Activated T-helper 2 cell treated with anti-CD3 and anti-CD28 coated beads, Interferon-gamma antibody, Interleukin-2, Interleukin-4, amounts not matched to agents 10 μg/mL and 5 μg/mL and 100 μg/mL, durations not matched to agents 14 hours and 24 hours and 36 hours (primary cell): Measurements from ENCODE around the gene HDAC4. TPM values are rescaled to one million over a fixed set of nuclear protein-coding genes. Genes with fewer than 3 reads are reported as not detected.
"Not testable (repeated sequence)": the region's sequence is repeated elsewhere in the genome, so short reads cannot be mapped to it uniquely, and the experiment has no call there.

Source experiments
- DNase-seq: peaks from one replicate; pipeline ENCODE4 v3.0.0; 2021; ENCODE audit warnings: low spot score
- H3K27ac Mint-ChIP-seq: one replicate; pipeline ENCODE4 v1.8.0; 2021; ENCODE audit warnings: mixed read lengths
- H3K27me3 Mint-ChIP-seq: one replicate; pipeline ENCODE4 v1.8.0; 2021; ENCODE audit warnings: low read depth, mixed read lengths
- H3K36me3 Mint-ChIP-seq: one replicate; pipeline ENCODE4 v1.8.0; 2021; ENCODE audit warnings: low read depth, mixed read lengths
- H3K4me1 Mint-ChIP-seq: one replicate; pipeline ENCODE4 v1.8.0; 2021; ENCODE audit warnings: low read depth, mixed read lengths
- H3K4me3 Mint-ChIP-seq: one replicate; pipeline ENCODE4 v1.8.0; 2021; ENCODE audit warnings: low read depth, mild to moderate bottlenecking, moderate library complexity, mixed read lengths
- H3K9me3 Mint-ChIP-seq: one replicate; pipeline ENCODE4 v1.8.0; 2021; ENCODE audit warnings: mixed read lengths
- intact Hi-C: fragments of 100-400 bp; cut with micrococcal nuclease; formaldehyde crosslinking; loops from one replicate; pipeline ENCODE4 v1.15.1; 2023
- total RNA-seq: library from RNA; stranded (reverse); gene quantifications from 2 replicates; pipeline ENCODE4 v1.2.3, GENCODE V29; 2022

HDAC4 gene
- total RNA-seq, 1 donor from 2014 or later, result 44.8 TPM

DNA sequence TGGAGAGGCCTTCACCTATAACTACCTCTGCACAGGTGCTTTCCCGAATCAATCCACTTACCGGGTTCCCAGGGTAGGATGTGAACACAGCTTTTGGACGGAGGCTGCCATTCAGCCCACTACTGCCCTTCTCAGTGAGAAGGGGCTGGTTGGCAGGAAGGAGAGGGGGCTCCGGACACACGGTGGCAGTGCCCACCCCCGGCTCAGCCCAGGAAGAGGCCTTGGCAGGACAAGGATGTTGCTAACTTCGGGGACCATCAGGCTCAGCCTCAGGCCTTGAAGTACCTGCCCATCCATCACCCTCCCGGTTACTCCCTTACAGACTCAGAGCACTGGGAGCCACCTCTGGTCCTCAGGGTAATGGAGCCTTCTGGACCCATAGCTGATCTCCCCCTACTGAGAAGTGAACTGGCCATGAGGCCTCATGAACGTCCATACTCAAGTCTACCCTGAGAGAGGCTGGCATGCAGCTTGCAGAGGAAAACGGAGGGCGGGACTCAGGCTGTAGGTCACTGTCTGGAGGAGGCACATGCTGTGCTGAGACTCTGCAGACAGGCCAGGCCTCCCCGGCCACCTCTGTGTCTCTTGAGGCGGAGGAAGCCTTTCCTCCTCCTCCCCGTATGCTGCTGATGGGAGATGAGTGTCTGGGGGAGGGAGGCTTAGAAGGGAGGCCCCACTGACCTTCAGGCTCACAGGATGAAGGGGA is 361.9 kb downstream of the HDAC4 start:
- no peaks in the 10 kb centered on the region for H3K4me1 Mint-ChIP-seq
- no peaks in the 10 kb centered on the region for H3K36me3 Mint-ChIP-seq
- peaks cover 3% of the 10 kb centered on the region for H3K27me3 Mint-ChIP-seq
- DNase-seq, result no peak
- no peaks in the 10 kb centered on the region for H3K9me3 Mint-ChIP-seq
- H3K27ac Mint-ChIP-seq, result no peak overlapping the region
- intact Hi-C loops, result loop anchor here (10.0 kb wide), 2 partner anchors 226 to 956 kb away; no protein-coding TSS in a partner anchor
- no peak overlapping the region for H3K4me3 Mint-ChIP-seq

DNA sequence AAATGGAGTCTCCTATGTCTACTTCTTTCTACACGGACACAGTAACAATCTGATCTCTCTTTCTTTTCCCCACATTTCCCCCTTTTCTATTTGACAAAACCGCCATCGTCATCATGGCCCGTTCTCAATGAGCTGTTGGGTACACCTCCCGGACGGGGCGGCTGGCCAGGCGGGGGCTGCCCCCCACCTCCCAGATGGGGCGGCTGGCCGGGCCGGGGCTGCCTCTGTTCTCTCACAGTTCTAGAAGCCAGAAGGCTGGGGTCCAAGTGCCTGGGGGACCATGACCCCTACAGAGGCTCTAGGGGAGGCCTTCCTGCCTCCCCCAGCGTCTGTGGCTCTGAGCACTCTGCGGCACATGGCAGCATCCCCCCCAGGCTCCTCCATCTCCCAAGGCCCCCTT is 362.5 kb downstream of the HDAC4 start:
- intact Hi-C loops, result loop anchor here (10.0 kb wide), 2 partner anchors 227 to 957 kb away; no protein-coding TSS in a partner anchor
- H3K9me3 Mint-ChIP-seq, H3K36me3 Mint-ChIP-seq, DNase-seq, H3K27me3 Mint-ChIP-seq, H3K4me1 Mint-ChIP-seq, H3K4me3 Mint-ChIP-seq, H3K27ac Mint-ChIP-seq: not testable (repeated sequence)

DNA sequence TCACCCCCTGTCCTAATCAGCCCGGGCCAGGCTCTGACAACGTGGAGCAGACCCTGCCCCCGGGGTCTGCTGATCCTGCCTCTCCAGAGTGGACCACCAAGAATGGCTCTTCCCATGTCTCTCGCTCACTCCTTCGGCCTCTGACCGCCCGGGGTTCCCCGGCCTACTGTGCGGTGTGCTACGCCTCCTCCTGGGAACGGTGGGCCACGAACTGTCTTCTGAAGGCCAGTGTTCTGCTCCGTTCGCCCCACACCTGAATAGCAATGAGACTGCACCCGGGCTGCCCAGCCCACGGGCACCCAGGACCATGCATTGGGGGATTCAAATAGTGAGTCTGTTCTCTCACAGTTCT is 363.3 kb downstream of the HDAC4 start:
- Mint-ChIP-seq H3K4me1 (no peaks in the 10 kb centered on the region), H3K36me3 (no peaks in the 10 kb centered on the region), H3K27me3 (peaks cover 9% of the 10 kb centered on the region), H3K9me3 (no peaks in the 10 kb centered on the region), H3K4me3 (no peak overlapping the region), H3K27ac (no peak overlapping the region)
- intact Hi-C loops, result loop anchor here (10.0 kb wide), 2 partner anchors 227 to 957 kb away; no protein-coding TSS in a partner anchor
- DNase-seq, result no peak

DNA sequence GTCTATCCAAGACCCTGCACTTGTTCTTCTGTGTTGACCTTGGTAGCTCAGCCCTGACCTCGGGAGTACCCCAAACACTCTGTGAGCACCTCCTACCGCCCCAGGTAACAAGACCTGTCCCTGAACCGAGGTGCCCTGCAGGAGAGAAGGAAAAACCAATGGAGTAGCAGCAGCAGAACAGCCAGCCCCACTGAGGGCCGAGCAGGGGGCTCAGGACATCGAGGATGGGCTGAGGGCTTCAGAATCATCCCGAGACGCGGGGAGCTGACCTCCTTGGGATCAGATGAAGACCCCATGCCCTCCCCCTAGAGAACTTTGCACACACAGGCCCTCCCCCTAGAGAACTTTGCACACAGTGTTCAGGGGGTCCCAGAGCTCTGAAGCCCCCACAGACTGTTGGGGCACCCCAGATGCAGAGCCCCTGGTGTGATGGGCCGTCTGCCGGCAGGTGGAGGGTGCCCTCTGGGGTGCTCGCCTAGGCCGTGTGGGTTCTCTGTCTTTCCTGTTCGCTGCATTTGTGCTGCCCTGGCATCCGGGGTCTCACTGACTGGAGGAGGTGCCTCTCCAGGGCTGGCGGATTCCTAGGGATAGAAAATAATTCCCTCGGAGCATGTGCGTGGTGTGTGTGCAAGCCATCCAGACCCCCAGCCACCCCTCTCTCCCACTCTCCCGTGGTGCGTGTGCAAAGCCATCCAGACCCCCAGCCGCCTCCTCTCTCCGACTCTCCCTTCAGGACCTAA is 363.8 kb downstream of the HDAC4 start:
- H3K9me3 Mint-ChIP-seq, result no peaks in the 10 kb centered on the region
- H3K4me3 Mint-ChIP-seq, result no peak overlapping the region
- peaks cover 13% of the 10 kb centered on the region for H3K27me3 Mint-ChIP-seq
- intact Hi-C loops, result loop anchor here (10.0 kb wide), 2 partner anchors 228 to 958 kb away; no protein-coding TSS in a partner anchor
- H3K36me3 Mint-ChIP-seq, result no peaks in the 10 kb centered on the region
- no peak overlapping the region for H3K27ac Mint-ChIP-seq
- no peak for DNase-seq
- no peaks in the 10 kb centered on the region for H3K4me1 Mint-ChIP-seq

- no peak for DNase-seq
- intact Hi-C loops, result loop anchor here (10.0 kb wide), 2 partner anchors 229 to 959 kb away; no protein-coding TSS in a partner anchor
- Mint-ChIP-seq H3K4me1 (no peaks in the 10 kb centered on the region), H3K9me3 (no peaks in the 10 kb centered on the region), H3K27me3 (peaks cover 21% of the 10 kb centered on the region), H3K27ac (no peak overlapping the region), H3K36me3 (no peaks in the 10 kb centered on the region), H3K4me3 (no peak overlapping the region)
Observed at GRCh38 chr2:239035997-239036731, 364.7 kb downstream of the HDAC4 start.

GRCh38 chr2:239035361-239035814 is 365.4 kb downstream of the HDAC4 start:
- Mint-ChIP-seq H3K27ac (no peak overlapping the region), H3K4me1 (no peaks in the 10 kb centered on the region), H3K9me3 (no peaks in the 10 kb centered on the region), H3K27me3 (peaks cover 21% of the 10 kb centered on the region), H3K36me3 (no peaks in the 10 kb centered on the region), H3K4me3 (no peak overlapping the region)
- intact Hi-C loops, result loop anchor here (10.0 kb wide), 2 partner anchors 229 to 959 kb away; no protein-coding TSS in a partner anchor
- peak; percentile 43 for DNase-seq

GRCh38 chr2:239034561-239035341 is 366.1 kb downstream of the HDAC4 start:
- no peaks in the 10 kb centered on the region for H3K4me1 Mint-ChIP-seq
- intact Hi-C loops, result loop anchor here (10.0 kb wide), 2 partner anchors 230 to 960 kb away; no protein-coding TSS in a partner anchor
- no peak for DNase-seq
- H3K9me3 Mint-ChIP-seq, result no peaks in the 10 kb centered on the region
- no peak overlapping the region for H3K27ac Mint-ChIP-seq
- peaks cover 23% of the 10 kb centered on the region for H3K27me3 Mint-ChIP-seq
- H3K36me3 Mint-ChIP-seq, result no peaks in the 10 kb centered on the region
- H3K4me3 Mint-ChIP-seq, result no peak overlapping the region

DNA sequence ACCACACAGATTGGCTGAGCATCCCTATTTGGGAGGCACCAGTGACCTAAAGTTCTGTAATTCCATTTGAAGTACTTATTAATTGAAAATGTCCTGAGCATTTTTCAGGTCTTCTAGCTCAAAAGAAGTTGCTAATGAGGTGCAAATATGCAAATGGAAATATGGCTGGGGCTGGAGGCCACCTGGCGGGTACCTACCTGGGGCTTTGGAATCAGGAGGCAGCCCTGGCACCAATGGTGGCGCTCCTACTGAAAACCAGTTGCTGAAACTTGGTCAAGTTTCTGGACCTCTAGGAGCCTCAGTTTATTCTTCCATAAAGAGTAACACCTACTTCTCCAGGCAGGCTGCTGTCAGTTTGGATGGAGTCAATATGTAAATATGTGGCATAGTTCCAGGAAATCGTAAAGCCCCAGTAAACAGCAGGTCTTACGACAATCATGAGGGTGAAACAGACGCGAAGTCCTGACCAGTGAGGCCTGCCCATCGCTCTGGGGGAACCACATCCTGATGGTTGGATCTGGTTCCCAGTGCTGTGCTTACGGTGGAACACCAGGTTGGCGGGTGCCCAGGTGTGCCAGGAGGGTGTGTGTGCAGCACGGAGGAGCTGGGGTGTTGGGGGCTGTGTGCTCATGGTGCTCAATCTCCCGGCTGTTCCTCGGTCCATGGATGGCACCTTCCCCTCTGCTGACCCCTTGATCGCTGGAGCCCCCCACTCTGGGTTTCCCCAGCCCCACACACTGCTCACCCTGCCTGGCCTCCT is 366.8 kb downstream of the HDAC4 start:
- H3K4me1 Mint-ChIP-seq, result no peaks in the 10 kb centered on the region
- H3K9me3 Mint-ChIP-seq, result no peaks in the 10 kb centered on the region
- intact Hi-C loops, result loop anchor here (10.0 kb wide), 2 partner anchors 231 to 961 kb away; no protein-coding TSS in a partner anchor
- peaks cover 23% of the 10 kb centered on the region for H3K27me3 Mint-ChIP-seq
- H3K4me3 Mint-ChIP-seq, result no peak overlapping the region
- no peak overlapping the region for H3K27ac Mint-ChIP-seq
- no peak for DNase-seq
- no peaks in the 10 kb centered on the region for H3K36me3 Mint-ChIP-seq

DNA sequence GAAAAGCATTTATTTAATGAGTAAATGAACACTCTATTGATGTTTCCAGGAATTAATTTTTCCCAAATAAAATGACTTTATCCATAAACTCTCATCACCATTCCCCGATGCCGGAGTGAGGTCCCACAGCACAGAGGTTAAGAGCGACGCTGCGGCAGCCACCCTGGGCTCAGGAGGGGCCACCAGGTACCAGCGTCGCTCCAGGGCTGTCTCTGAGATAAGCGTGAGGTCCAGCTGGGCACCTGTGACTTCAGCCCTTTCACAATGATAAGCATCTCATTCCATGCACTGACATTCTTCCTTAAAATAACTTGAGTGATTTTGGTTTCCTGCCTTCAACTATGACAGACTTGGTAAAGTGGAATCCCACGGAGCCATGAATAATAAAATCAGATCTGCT is 370.9 kb downstream of the HDAC4 start:
- Mint-ChIP-seq H3K36me3 (no peaks in the 10 kb centered on the region), H3K9me3 (no peaks in the 10 kb centered on the region), H3K27me3 (peaks cover 23% of the 10 kb centered on the region), H3K4me3 (no peak overlapping the region), H3K27ac (no peak overlapping the region), H3K4me1 (no peaks in the 10 kb centered on the region)
- DNase-seq, result no peak
- intact Hi-C loops, result loop anchor here (10.0 kb wide), 2 partner anchors 235 to 965 kb away; no protein-coding TSS in a partner anchor

- Mint-ChIP-seq H3K9me3 (no peaks in the 10 kb centered on the region), H3K27ac (no peak overlapping the region), H3K27me3 (peaks cover 18% of the 10 kb centered on the region), H3K4me1 (no peaks in the 10 kb centered on the region), H3K36me3 (no peaks in the 10 kb centered on the region), H3K4me3 (no peak overlapping the region)
- intact Hi-C loops, result no loop called here
- no peak for DNase-seq
Observed at GRCh38 chr2:239028253-239028619, 372.6 kb downstream of the HDAC4 start.

- DNase-seq, result no peak
- H3K27ac Mint-ChIP-seq, result no peak overlapping the region
- no peaks in the 10 kb centered on the region for H3K36me3 Mint-ChIP-seq
- H3K9me3 Mint-ChIP-seq, result no peaks in the 10 kb centered on the region
- intact Hi-C loops, result no loop called here
- no peaks in the 10 kb centered on the region for H3K4me1 Mint-ChIP-seq
- no peak overlapping the region for H3K4me3 Mint-ChIP-seq
- peaks cover 15% of the 10 kb centered on the region for H3K27me3 Mint-ChIP-seq
Observed at GRCh38 chr2:239027391-239028252, 373.2 kb downstream of the HDAC4 start.
